PC-3 (cell line): Measurements from ENCODE around the gene BCAS3. TPM values are rescaled to one million over a fixed set of nuclear protein-coding genes. Genes with fewer than 3 reads are reported as not detected.

ENCODE experiments used
- ATAC-seq: fragments of 200-7000 bp; cut with Tn5 transposase; 2 replicates; pipeline ENCODE4 v1.9.1; 2020; ENCODE audit warnings: mild to moderate bottlenecking, moderate library complexity
- BruUV-seq: library from RNA; stranded (reverse); fragments of 400-500 nt; replicated peaks from 2 replicates; lab custom pipeline; 2021; lab: Mats Ljungman, UMichigan
- CTCF ChIA-PET: fragments of 300-600 bp; sonication (Branson Sonifier 250); formaldehyde crosslinking; loops from one replicate; lab custom pipeline; 2022; ENCODE audit warnings: antibody characterized with exemption; lab: Charles Lee
- POLR2A ChIA-PET: fragments of 300-600 bp; sonication (Branson Sonifier 250); formaldehyde crosslinking; loops from one replicate; lab custom pipeline; 2022; ENCODE audit warnings: antibody characterized with exemption; ENCODE audit not compliant: unreplicated experiment; lab: Charles Lee
- DNase-seq: peaks from one replicate; pipeline ENCODE4 v3.0.0-alpha.2; 2015
- H2AFZ ChIP-seq: fragments of 300-600 bp; sonication (generic); 2 replicates; pipeline ENCODE4 v1.6.0; 2016; ENCODE audit warnings: antibody characterized with exemption, low read length
- H3F3A ChIP-seq: fragments of 300-600 bp; sonication (generic); one replicate; pipeline ENCODE4 v1.6.0; 2017; ENCODE audit warnings: antibody characterized with exemption, low read length, control low read depth, mild to moderate bottlenecking; ENCODE audit not compliant: unreplicated experiment
- H3K27ac ChIP-seq: fragments of 300-600 bp; sonication (generic); 2 replicates; pipeline ENCODE4 v1.5.1; 2016; ENCODE audit warnings: mild to moderate bottlenecking, low read length
- H3K27me3 ChIP-seq: fragments of 300-600 bp; sonication (generic); 2 replicates; pipeline ENCODE4 v1.6.1; 2016; ENCODE audit warnings: low read length, mixed read lengths
- H3K36me3 ChIP-seq: fragments of 300-600 bp; sonication (generic); 2 replicates; pipeline ENCODE4 v1.6.1; 2016; ENCODE audit warnings: low read depth, mixed run types, low read length, mixed read lengths
- H3K4me1 ChIP-seq: fragments of 300-600 bp; sonication (generic); 2 replicates; pipeline ENCODE4 v1.5.1; 2016; ENCODE audit warnings: low read length; ENCODE audit not compliant: insufficient read depth
- H3K4me2 ChIP-seq: fragments of 300-600 bp; sonication (generic); 2 replicates; pipeline ENCODE4 v1.6.0; 2016; ENCODE audit warnings: low read length
- H3K4me3 ChIP-seq: fragments of 300-600 bp; sonication (generic); 2 replicates; pipeline ENCODE4 v1.5.1; 2016; ENCODE audit warnings: mild to moderate bottlenecking, low read length, mixed read lengths
- H3K79me2 ChIP-seq: fragments of 300-600 bp; sonication (generic); 2 replicates; pipeline ENCODE4 v1.6.1; 2017; ENCODE audit warnings: low read length, mixed read lengths
- H3K9ac ChIP-seq: fragments of 300-600 bp; sonication (generic); 2 replicates; pipeline ENCODE4 v1.6.0; 2016; ENCODE audit warnings: mild to moderate bottlenecking, low read length
- H3K9me2 ChIP-seq: fragments of 300-600 bp; sonication (generic); replicated peaks from 2 replicates; pipeline ENCODE4 v1.6.1; 2016; ENCODE audit warnings: mixed run types, low read length, mixed read lengths
- H3K9me3 ChIP-seq: fragments of 300-600 bp; sonication (generic); 2 replicates; pipeline ENCODE4 v1.6.1; 2016; ENCODE audit warnings: low read length, mixed read lengths
- H4K20me1 ChIP-seq: fragments of 300-600 bp; sonication (generic); 2 replicates; pipeline ENCODE4 v1.6.1; 2016; ENCODE audit warnings: low read length, mixed read lengths
- EZH2 ChIP-seq: fragments of 300-600 bp; sonication (generic); IDR thresholded peaks from one replicate; pipeline ENCODE4 v1.6.1; 2017; ENCODE audit warnings: antibody characterized with exemption, mild to moderate bottlenecking, low read length; ENCODE audit not compliant: unreplicated experiment
- EZH2phosphoT487 ChIP-seq: fragments of 300-600 bp; sonication (generic); IDR thresholded peaks from 2 replicates; pipeline ENCODE4 v1.6.1; 2018; ENCODE audit warnings: mild to moderate bottlenecking, antibody characterized with exemption, low read length, borderline replicate concordance
- intact Hi-C: fragments of 100-400 bp; cut with micrococcal nuclease; formaldehyde crosslinking; loops from 2 replicates; pipeline ENCODE4 v1.9.0; 2023
- total RNA-seq: library from RNA; depleted of rRNA; stranded (reverse); fragments of >200 nt; gene quantifications from 2 replicates; pipeline ENCODE4 v1.2.3, GENCODE V29; 2014
- TF ChIP-seq, protein P1 (sequence below): fragments of 300-600 bp; sonication (generic); conservative IDR thresholded peaks from 2 replicates; pipeline ENCODE4 v1.5.1; 2017; ENCODE audit warnings: antibody characterized with exemption, low read depth, mild to moderate bottlenecking, low read length

The BCAS3 gene
- total RNA-seq, 1 experiment from 2014 or later, result 25.9 TPM

GRCh38 chr17:61415374-61416210 lies 737.9 kb downstream of the BCAS3 start:
- POLR2A ChIA-PET, result interaction anchor here (0.6 kb wide), 1 partner anchor 11 kb away, joined by 3 read pairs; no protein-coding TSS in a partner anchor
- Histone ChIP-seq H3K4me1 (peaks cover 25% of the 10 kb centered on the region), H3K79me2 (peaks cover 9% of the 10 kb centered on the region), H3K9me3 (no peaks in the 10 kb centered on the region), H3K27ac (no peak overlapping the region), H3K36me3 (no peaks in the 10 kb centered on the region), H3K27me3 (no peaks in the 10 kb centered on the region), H3K4me3 (no peak overlapping the region), H3K9me2 (no peaks in the 10 kb centered on the region), H4K20me1 (no peaks in the 10 kb centered on the region), H3K9ac (no peak overlapping the region), H3K4me2 (no peak overlapping the region), H3F3A (no peaks in the 10 kb centered on the region), H2AFZ (no peak overlapping the region)
- ATAC-seq (no peak), DNase-seq (no peak)
- CTCF ChIA-PET, result interaction anchor here (0.5 to 1.2 kb wide), 5 partner anchors 136 to 408 kb away, joined by 3 to 9 read pairs (median 4); no protein-coding TSS in a partner anchor
- intact Hi-C loops, result loop anchor here (1.0 to 10.0 kb wide), 3 partner anchors 136 to 269 kb away; no protein-coding TSS in a partner anchor
- no TSS peak for BruUV-seq
- TF ChIP-seq EZH2phosphoT487 (no peak), EZH2 (no peak)
- TF ChIP-seq, protein P1, sequence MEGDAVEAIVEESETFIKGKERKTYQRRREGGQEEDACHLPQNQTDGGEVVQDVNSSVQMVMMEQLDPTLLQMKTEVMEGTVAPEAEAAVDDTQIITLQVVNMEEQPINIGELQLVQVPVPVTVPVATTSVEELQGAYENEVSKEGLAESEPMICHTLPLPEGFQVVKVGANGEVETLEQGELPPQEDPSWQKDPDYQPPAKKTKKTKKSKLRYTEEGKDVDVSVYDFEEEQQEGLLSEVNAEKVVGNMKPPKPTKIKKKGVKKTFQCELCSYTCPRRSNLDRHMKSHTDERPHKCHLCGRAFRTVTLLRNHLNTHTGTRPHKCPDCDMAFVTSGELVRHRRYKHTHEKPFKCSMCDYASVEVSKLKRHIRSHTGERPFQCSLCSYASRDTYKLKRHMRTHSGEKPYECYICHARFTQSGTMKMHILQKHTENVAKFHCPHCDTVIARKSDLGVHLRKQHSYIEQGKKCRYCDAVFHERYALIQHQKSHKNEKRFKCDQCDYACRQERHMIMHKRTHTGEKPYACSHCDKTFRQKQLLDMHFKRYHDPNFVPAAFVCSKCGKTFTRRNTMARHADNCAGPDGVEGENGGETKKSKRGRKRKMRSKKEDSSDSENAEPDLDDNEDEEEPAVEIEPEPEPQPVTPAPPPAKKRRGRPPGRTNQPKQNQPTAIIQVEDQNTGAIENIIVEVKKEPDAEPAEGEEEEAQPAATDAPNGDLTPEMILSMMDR, result no peak

- no peaks in the 10 kb centered on the region for H3K36me3 ChIP-seq
- intact Hi-C loops, result loop anchor here (1.0 to 10.0 kb wide), 3 partner anchors 135 to 269 kb away; no protein-coding TSS in a partner anchor
- no peak overlapping the region for H3K4me3 ChIP-seq
- peak overlapping the region; percentile 60; the same call in 1 of the 2 replicates for H2AFZ ChIP-seq
- DNase-seq, result no peak
- H3K4me2 ChIP-seq, result peak overlapping the region; percentile 54
- no peak for ATAC-seq
- H3K9me2 ChIP-seq, result no peaks in the 10 kb centered on the region
- H3K27me3 ChIP-seq, result no peaks in the 10 kb centered on the region
- H3K9me3 ChIP-seq, result no peaks in the 10 kb centered on the region
- TF ChIP-seq EZH2, result no peak
- no peak for TF ChIP-seq EZH2phosphoT487
- TF ChIP-seq, protein P1, result no peak
- ChIA-PET CTCF (interaction anchor here (0.5 to 1.2 kb wide), 5 partner anchors 136 to 408 kb away, joined by 3 to 9 read pairs (median 4); no protein-coding TSS in a partner anchor), POLR2A (interaction anchor here (0.6 kb wide), 1 partner anchor 11 kb away, joined by 3 read pairs; no protein-coding TSS in a partner anchor)
- no peak overlapping the region for H3K27ac ChIP-seq
- BruUV-seq, result no TSS peak
- H3K4me1 ChIP-seq, result peaks cover 23% of the 10 kb centered on the region
- H3K79me2 ChIP-seq, result peaks cover 9% of the 10 kb centered on the region
- no peak overlapping the region for H3K9ac ChIP-seq
- no peaks in the 10 kb centered on the region for H4K20me1 ChIP-seq
- H3F3A ChIP-seq, result no peaks in the 10 kb centered on the region
Measured at GRCh38 chr17:61416211-61416539, 738.5 kb downstream of the BCAS3 start.
